AG09309 (cell line): ENCODE measurements around the gene TSPAN14.

Experiments
- DNase-seq: peaks from one replicate; pipeline ENCODE4 v3.0.0-alpha.2; 2010; ENCODE audit warnings: low read depth
- H3K4me3 ChIP-seq: 2 replicates; pipeline ENCODE4 v1.5.1; 2011; ENCODE audit warnings: mild to moderate bottlenecking, low read depth, low read length, moderate library complexity; ENCODE audit not compliant: control insufficient read depth
- TF ChIP-seq, protein P1 (sequence below): IDR thresholded peaks from 2 replicates; pipeline ENCODE4 v1.5.1; 2011; ENCODE audit warnings: mild to moderate bottlenecking, low read depth, low read length, inconsistent platforms; ENCODE audit not compliant: insufficient read depth, control insufficient read depth; ENCODE audit errors: missing control alignments

Gene TSPAN14

DNA sequence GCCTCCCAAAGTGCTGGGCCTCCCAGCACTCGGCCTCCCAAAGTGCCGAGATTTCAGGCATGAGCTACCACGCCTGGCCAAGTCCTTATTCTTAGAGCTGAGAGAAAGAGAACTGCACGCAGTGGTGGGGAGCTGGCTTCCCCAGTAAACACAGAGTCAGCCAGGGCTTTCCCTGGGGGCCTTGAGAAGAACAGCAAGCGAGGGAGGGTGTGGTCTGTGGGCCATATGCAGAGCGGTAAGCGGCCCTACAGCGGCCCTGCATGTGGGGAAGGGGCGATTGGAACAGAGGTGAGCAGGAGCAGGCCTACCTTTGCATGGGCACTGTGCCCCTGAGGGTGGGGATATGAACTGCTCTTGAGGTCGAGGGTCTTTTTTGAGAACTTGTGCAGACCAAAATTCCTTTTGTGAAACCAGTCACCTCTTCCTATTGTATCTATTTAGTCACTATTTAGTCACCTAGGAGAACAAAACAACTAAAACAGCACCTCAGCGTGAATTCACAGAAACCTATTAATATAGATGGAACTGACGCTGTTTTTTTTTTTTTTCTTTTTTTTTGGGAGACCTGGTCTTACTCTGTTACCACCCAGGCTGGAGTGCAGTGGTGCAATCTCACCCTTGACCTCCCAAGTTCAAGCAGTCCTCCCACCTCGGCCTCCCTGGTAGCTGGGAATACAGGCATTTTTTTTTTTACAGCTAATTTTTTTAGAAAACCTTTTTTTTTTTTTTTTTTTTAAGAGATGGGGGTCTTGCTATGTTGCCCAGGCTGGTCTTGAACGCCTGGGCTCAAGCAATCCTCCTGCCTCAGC lies 46.7 kb downstream of the TSPAN14 start:
- no peak for DNase-seq
- H3K4me3 ChIP-seq = no peak overlapping the region

DNA sequence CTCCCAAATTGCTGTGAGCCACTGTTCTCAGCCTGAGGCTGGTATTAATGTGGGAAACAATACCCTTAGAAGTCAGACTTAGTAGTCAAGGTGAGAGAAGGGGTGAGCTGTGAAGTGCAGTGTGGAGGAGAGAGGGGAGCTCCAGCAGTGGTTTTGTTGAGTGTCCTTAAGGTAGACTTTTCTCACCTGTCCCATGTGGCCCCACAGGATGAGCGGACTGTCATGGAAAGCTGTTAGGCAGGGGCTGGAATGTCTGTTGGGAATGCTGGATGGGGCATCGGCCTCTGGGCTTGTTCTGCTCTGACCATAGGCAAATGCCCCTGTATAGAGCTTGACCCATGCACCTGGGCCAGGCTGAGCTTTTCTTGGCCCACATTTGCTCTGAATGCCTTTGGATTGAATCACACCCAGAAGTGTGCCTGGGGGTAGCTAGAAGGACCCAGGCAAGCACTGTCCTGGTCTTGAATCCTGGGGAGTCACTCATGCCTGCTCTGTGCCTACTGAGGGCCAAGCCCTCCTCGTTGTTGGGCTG lies 47.3 kb downstream of the TSPAN14 start:
- no peak overlapping the region for H3K4me3 ChIP-seq
- TF ChIP-seq, protein P1, sequence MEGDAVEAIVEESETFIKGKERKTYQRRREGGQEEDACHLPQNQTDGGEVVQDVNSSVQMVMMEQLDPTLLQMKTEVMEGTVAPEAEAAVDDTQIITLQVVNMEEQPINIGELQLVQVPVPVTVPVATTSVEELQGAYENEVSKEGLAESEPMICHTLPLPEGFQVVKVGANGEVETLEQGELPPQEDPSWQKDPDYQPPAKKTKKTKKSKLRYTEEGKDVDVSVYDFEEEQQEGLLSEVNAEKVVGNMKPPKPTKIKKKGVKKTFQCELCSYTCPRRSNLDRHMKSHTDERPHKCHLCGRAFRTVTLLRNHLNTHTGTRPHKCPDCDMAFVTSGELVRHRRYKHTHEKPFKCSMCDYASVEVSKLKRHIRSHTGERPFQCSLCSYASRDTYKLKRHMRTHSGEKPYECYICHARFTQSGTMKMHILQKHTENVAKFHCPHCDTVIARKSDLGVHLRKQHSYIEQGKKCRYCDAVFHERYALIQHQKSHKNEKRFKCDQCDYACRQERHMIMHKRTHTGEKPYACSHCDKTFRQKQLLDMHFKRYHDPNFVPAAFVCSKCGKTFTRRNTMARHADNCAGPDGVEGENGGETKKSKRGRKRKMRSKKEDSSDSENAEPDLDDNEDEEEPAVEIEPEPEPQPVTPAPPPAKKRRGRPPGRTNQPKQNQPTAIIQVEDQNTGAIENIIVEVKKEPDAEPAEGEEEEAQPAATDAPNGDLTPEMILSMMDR = no peak
- DNase-seq = no peak

More for the DNA sequence above, 46.7 kb downstream of the TSPAN14 start:
- TF ChIP-seq, protein P1 = no peak

DNA sequence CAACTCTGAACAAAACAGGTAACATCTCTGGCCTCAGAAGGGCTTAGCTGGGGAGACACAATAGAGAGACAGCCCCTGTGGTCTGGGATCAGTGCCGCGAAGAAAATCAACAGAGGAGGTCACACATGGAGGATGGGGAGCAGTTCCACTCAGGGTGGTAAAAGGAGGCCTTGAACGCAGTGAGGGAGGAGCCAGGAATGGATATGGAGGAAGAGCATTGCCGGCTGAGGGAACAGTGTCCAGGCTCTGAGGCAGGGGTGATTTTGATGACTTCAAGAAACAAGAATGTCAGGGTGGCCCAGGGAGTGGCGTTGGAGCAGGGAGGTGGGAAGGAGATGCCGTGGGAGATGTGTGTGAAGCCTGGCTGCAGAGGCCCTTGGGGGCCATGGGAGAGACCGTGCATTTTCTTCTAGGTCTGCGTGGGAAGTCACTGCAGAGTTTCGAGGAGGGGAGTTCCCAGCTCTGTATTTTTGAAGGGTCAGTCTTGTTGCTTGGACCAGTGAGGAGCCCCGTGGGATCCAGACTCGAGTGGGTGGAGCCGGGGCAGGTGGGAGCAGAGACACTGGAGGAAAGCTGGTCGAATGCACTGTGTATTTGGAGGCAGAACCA lies 47.9 kb downstream of the TSPAN14 start:
- no peak for DNase-seq
- TF ChIP-seq, protein P1 = no peak
- H3K4me3 ChIP-seq = no peak overlapping the region

DNA sequence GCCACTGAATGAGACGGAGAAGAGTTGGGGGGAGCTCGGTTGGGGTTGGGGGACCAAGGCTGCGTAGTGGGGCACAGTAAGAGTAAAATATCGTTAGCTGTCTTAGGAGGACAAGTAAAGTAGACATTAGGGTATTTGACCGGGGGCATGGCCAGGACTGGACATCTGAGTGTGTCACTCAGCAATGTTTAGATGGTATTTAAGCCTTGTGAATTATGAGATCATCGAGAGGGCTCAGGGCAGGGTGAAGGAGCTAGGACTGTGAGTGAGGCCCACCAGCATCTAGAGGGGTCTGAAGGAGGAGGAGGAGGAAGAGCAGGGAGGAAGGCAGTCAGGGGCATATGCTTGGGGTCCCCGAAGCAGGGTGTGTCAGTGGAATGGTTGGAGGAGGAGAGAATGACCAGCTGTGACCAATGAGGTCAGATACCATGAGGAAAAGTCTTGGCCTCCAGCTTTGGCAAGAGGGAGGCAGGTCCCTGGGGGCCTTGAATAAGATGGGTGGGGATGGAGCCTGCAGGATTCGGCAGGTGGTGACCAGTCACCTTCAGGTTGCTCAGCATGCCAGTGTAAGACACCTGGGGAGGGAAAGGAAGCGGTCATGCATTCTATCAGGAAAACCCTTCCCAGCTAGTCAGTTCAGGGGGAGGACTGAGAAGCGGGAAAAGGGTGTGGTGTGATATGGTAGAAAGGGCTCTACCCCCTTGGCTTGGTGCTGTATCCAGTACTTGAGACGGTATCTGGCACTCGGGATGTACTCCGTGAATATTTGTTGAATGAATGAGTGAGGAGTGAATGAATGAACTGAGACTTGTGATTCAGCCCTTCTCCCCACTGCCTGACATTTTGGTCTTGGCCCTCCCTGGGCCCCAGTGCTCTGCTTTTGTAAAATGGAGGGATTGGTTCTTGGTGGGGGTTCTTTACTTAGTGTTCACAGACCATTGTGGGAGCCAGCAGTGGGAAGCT lies 48.8 kb downstream of the TSPAN14 start:
- TF ChIP-seq, protein P1 = no peak
- no peak for DNase-seq
- no peak overlapping the region for H3K4me3 ChIP-seq

DNA sequence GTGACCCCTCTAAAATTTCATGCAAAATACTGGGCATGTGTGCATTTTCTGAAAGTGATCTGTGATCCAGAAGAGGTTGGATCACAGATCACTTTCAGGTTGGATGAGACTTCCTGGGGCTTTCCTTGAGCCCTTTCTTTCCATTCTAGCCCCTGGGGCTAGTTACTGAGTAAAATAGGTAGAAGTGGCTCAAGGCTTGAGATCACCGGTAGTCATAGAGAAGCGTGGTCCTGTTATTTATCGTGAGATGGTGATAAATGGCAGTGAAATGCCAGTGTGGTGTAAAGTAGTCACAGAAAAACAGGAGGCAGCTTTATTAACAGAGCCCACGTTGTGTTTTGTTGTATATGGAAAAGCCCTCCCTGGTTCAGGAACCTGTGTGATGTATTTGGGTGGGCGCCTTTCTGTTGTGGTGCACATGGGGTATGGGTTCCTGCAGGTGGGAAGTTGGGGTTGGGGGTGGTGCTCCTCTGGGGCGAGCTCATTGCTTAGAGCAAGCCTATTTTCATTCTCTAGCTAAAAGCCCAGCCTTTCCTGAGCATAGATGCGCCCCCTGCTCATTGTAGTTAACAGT lies 49.6 kb downstream of the TSPAN14 start:
- no peak for DNase-seq
- H3K4me3 ChIP-seq = no peak overlapping the region
- TF ChIP-seq, protein P1 = no peak
